Measurements from ENCODE around the gene CHST6.

- TF ChIP-seq ZNF530 (tag by site-specific recombination; IDR thresholded peaks at IDR 0.05; ENCODE audit: low read depth) (no peak), ZBTB20 (tag by site-specific recombination; IDR thresholded peaks at IDR 0.05) (no peak), ZNF121 (tag by site-specific recombination; IDR thresholded peaks at IDR 0.05) (no peak), ZNF138 (tag by site-specific recombination; IDR thresholded peaks at IDR 0.05; ENCODE audit: borderline replicate concordance) (no peak), MZF1 (tag by site-specific recombination; IDR thresholded peaks at IDR 0.05; ENCODE audit: borderline replicate concordance) (no peak), ZNF561 (tag by site-specific recombination; IDR thresholded peaks at IDR 0.05; ENCODE audit: borderline replicate concordance) (no peak), ZBTB49 (tag by site-specific recombination; IDR thresholded peaks at IDR 0.05; ENCODE audit: low read depth) (no peak), ZNF747 (tag by site-specific recombination; IDR thresholded peaks at IDR 0.05) (no peak), ATF2 (tag by site-specific recombination; IDR thresholded peaks at IDR 0.05; ENCODE audit: low read depth) (no peak), ZBTB11 (tag by site-specific recombination; conservative IDR thresholded peaks at IDR 0.05; ENCODE audit: low read depth) (no peak), HOXA7 (CRISPR knock-in tag; IDR thresholded peaks at IDR 0.05; ENCODE audit: borderline replicate concordance) (no peak), ZNF366 (tag by site-specific recombination; conservative IDR thresholded peaks at IDR 0.05) (no peak)
Observed at GRCh38 chr16:75477680-75478473, 17.4 kb downstream of the CHST6 start.
